K562 (cell line): Measurements from ENCODE around the gene SPHK2. TPM values are rescaled to one million over a fixed set of nuclear protein-coding genes. Genes with fewer than 3 reads are reported as not detected.

Source experiments
- CHD7 ChIP-seq: fragments of 200-600 bp; sonication (generic); IDR thresholded peaks from one replicate; pipeline ENCODE4 v1.6.1; 2012; ENCODE audit warnings: mild to moderate bottlenecking, low read depth, low read length, inconsistent platforms
- CREBBP ChIP-seq: IDR thresholded peaks from one replicate; pipeline ENCODE4 v1.6.1; 2012; ENCODE audit warnings: low read depth, mild to moderate bottlenecking, control low read depth, inconsistent platforms, low read length
- DACH1 ChIP-seq: fragments of 450-650 bp; IDR thresholded peaks from 2 replicates; pipeline ENCODE4 v1.6.1; 2018; ENCODE audit not compliant: partially characterized antibody
- GTF2E2 ChIP-seq: fragments of 200-800 bp; sonication (Bioruptor generic); IDR thresholded peaks from 2 replicates; pipeline ENCODE4 v1.6.1; 2016; ENCODE audit warnings: missing genetic modification characterization, missing compliant biosample characterization
- HES1 ChIP-seq: fragments of 450-650 bp; IDR thresholded peaks from 2 replicates; pipeline ENCODE4 v1.6.1; 2016; ENCODE audit warnings: low read depth, mild to moderate bottlenecking, moderate library complexity
- MECOM ChIP-seq: fragments of 250-450 bp; sonication (Bioruptor Pico); IDR thresholded peaks from 2 replicates; pipeline ENCODE4 v1.8.0; 2022; ENCODE audit warnings: inconsistent platforms
- NONO ChIP-seq, 2 experiments: fragments of 200-400 bp in 1 of 2; fragments of 450-650 bp in 1 of 2; formaldehyde crosslinking in 1 of 2; IDR thresholded peaks; 2 replicates each; pipeline ENCODE4 v1.6.1; 2017; ENCODE audit warnings: low read depth in 2 of 2, mild to moderate bottlenecking in 2 of 2, moderate library complexity in 2 of 2, low read length in 1 of 2
- ZBTB7A ChIP-seq: IDR thresholded peaks from 2 replicates; pipeline ENCODE4 v1.6.1; 2011; ENCODE audit warnings: low read depth, mild to moderate bottlenecking, low read length, moderate library complexity, borderline replicate concordance; ENCODE audit not compliant: control insufficient read depth
- ZMIZ1 ChIP-seq, 2 experiments: fragments of 150-350 bp in 1 of 2; IDR thresholded peaks; 2 replicates each; pipeline ENCODE4 v1.6.1; 2012 to 2016; ENCODE audit warnings: low read depth in 2 of 2, low read length in 2 of 2, mild to moderate bottlenecking in 1 of 2, moderate library complexity in 1 of 2
- ZNF324 ChIP-seq: fragments of 250-450 bp; sonication (Bioruptor Pico); IDR thresholded peaks from 2 replicates; pipeline ENCODE4 v1.4.0; 2020; ENCODE audit warnings: mild to moderate bottlenecking
- polyA plus RNA-seq, 8 experiments: library from polyadenylated mRNA; depleted of rRNA in 4 of 8; stranded (reverse) in 5 of 8; unstranded in 3 of 8; fragments of >200 nt; fragmentation: Nextera tagmentation in 2 of 8; fragmentation: Illumina TruSeq in 1 of 8; extraction: Ambion mirVana in 2 of 8; extraction: Trizol in 1 of 8; gene quantifications; 2 replicates each; pipeline versions ENCODE4 v1.2.1 to v1.2.3, GENCODE V29; 2011 to 2014; ENCODE audit warnings: inconsistent platforms in 1 of 8, missing spikeins in 1 of 8
- total RNA-seq, 7 experiments: library from RNA; depleted of rRNA in 6 of 7; stranded (reverse); fragments of >200 nt in 6 of 7; fragmentation: Illumina TruSeq in 2 of 7; extraction: Trizol in 2 of 7; gene quantifications; 2 replicates each; pipeline versions ENCODE4 v1.2.1 to v1.2.3, GENCODE V29; 2011 to 2021; ENCODE audit warnings: low replicate concordance in 1 of 7

Gene SPHK2
- total and polyA plus RNA-seq, 9 of the 15 experiments (the other 6 are each of a cell fraction or from before 2014, with no cell fraction given), result 0.10 to 15.2 (median 2.9) TPM

GRCh38 chr19:48619692-48620585, 633 bp downstream of the SPHK2 start (continued):
- no peak for TF ChIP-seq ZMIZ1 (IDR thresholded peaks at IDR 0.05; ENCODE audit: low read depth in 2 of 2, low read length in 2 of 2)
- 0 out of 2 replicates have a peak, but pooled peaks have one; percentile 38 for TF ChIP-seq ZNF324 (CRISPR knock-in tag)
- no peak for TF ChIP-seq CREBBP
- TF ChIP-seq MECOM, result no peak
- peak; percentile 5 for TF ChIP-seq DACH1
- TF ChIP-seq CHD7, result no peak
- no peak for TF ChIP-seq ZBTB7A
- TF ChIP-seq HES1, result no peak
- TF ChIP-seq GTF2E2, result 0 out of 2 replicates have a peak, but pooled peaks have one; percentile 12
- TF ChIP-seq NONO (IDR thresholded peaks at IDR 0.05; ENCODE audit: low read depth in 2 of 2, low read length in 1 of 2), result peak in 1 of 2 experiments; percentile 56; a peak in 1 of 4 replicates
